Heart left ventricle (tissue), 16 donors: ENCODE results near the gene GLB1L. TPM values are rescaled to one million over a fixed set of nuclear protein-coding genes. Genes with fewer than 3 reads are reported as not detected.

ENCODE experiments used
- ATAC-seq, 4 donors: fragments of 200-7000 bp; cut with Tn5 transposase; one replicate each; pipeline ENCODE4 v1.9.1; 2020 to 2022; ENCODE audit warnings: moderate library complexity in 4 of 4, mild to moderate bottlenecking in 3 of 4, moderate number of reproducible peaks in 1 of 4
- DNase-seq, 5 donors: peaks; one replicate each; pipeline ENCODE4 v3.0.0-alpha.2; 2020
- H3K27ac ChIP-seq, 12 donors: fragments of 200-600 bp; sonication (generic) in 4 of 12; one replicate each; pipeline versions ENCODE4 v1.5.0 to v1.8.0; 2016 to 2022; ENCODE audit warnings: mild to moderate bottlenecking in 2 of 12
- H3K27me3 ChIP-seq, 9 donors: fragments of 200-600 bp; sonication (generic) in 2 of 9; one replicate each; pipeline versions ENCODE4 v1.5.1 to v1.8.0; 2016 to 2022; ENCODE audit warnings: mild to moderate bottlenecking in 3 of 9
- H3K36me3 ChIP-seq, 9 donors: fragments of 200-600 bp; sonication (generic) in 2 of 9; one replicate each; pipeline versions ENCODE4 v1.5.0 to v1.8.0; 2018 to 2022; ENCODE audit warnings: mild to moderate bottlenecking in 2 of 9
- H3K4me1 ChIP-seq, 12 donors: fragments of 200-600 bp; sonication (generic) in 4 of 12; one replicate each; pipeline versions ENCODE4 v1.5.0 to v1.8.0; 2016 to 2022; ENCODE audit warnings: mild to moderate bottlenecking in 3 of 12
- H3K4me3 ChIP-seq, 12 donors: fragments of 200-600 bp; sonication (generic) in 4 of 12; one replicate each; pipeline versions ENCODE4 v1.5.0 to v1.8.0; 2017 to 2022; ENCODE audit warnings: mild to moderate bottlenecking in 9 of 12, moderate library complexity in 4 of 12
- H3K9me3 ChIP-seq, 12 donors: fragments of 200-600 bp; sonication (generic) in 4 of 12; one replicate each; pipeline versions ENCODE4 v1.5.0 to v1.8.0; 2016 to 2022; ENCODE audit warnings: mild to moderate bottlenecking in 1 of 12
- POLR2A ChIP-seq, 2 donors: fragments of 450-650 bp; IDR thresholded peaks; one replicate each; pipeline ENCODE4 v1.6.1; 2017; ENCODE audit warnings: antibody characterized with exemption in 2 of 2, mild to moderate bottlenecking in 2 of 2, moderate library complexity in 2 of 2
- WGBS, 4 donors: extraction: QIAGEN DNeasy Blood & Tissue Kit in 2 of 4; methylation state at CpG; one replicate each; pipeline versions ENCODE4 v1.1.5 to v1.1.7; 2013 to 2018; 5-methylcytosine and 5-hydroxymethylcytosine counted together
- intact Hi-C, 10 donors: fragments of 100-400 bp; cut with DNase I; formaldehyde crosslinking; loops; one replicate each; pipeline versions ENCODE4 v1.11.1 to v1.14.2; 2022
- polyA plus RNA-seq, 2 donors: library from polyadenylated mRNA; stranded (reverse); fragments of 200-250 nt; gene quantifications; one replicate each; pipeline ENCODE4 v1.2.3, GENCODE V29; 2013
- total RNA-seq, 9 donors: library from RNA; depleted of rRNA in 2 of 9; stranded (reverse); fragments of >200 nt in 2 of 9; fragmentation: NEBNext Ultra II Directional in 3 of 9; extraction: Animal tissue kit (Norgen Biotek cat#: 25700) in 3 of 9; gene quantifications; one replicate each; pipeline versions ENCODE4 v1.1.0 to v1.2.4, GENCODE V29; 2016 to 2023
- TF ChIP-seq, protein P1 (sequence below), 12 donors: fragments of 200-600 bp; sonication (generic) in 4 of 12; IDR thresholded peaks; one replicate each; pipeline versions ENCODE4 v1.5.0 to v1.8.0; 2018 to 2022; ENCODE audit warnings: antibody characterized with exemption in 12 of 12, mild to moderate bottlenecking in 5 of 12
- donor health status: ischemic (EF 13 %, LVEDD 7.1; RV severe dilation, severe dysfunction).
- donor health status: healthy with polysubstance abuse.
- donor health status: DM: no; HTN: yes; CAD: no.
- donor health status: DM: no; HTN: no; CAD: no.
- donor health status: ischemic (EF 25% LVEDD 6.9; RV normal size, moderate dysfunction).
- donor health status: ischemic (EF 25% LVEDD 5.7; RV mildly dilated, moderate dysfunction).
- donor health status: healthy.
- donor health status: DM: yes; HTN: yes; CAD: no.
- donor health status: ischemic (EF 35%, LVEDD 5.7; RV mildly dilated, moderate dysfunction).
- donor health status: nonischemic (EF 11% LVEDD 7.7; RV severe dilation, severe dysfunction).
- donor health status: DM: yes; HTN: yes; CAD: no.
- donor health status: PGD.
- donor health status: ischemic (EF 29% LVEDD 5.4; RV normal size, mild dysfunction).
- donor health status: nonischemic (EF 23%, LVEDD 6.1; RV moderate dilation, normal function).

Gene GLB1L
- total and polyA plus RNA-seq, 11 donors: 1.3 to 7.9 (median 2.4) TPM

DNA sequence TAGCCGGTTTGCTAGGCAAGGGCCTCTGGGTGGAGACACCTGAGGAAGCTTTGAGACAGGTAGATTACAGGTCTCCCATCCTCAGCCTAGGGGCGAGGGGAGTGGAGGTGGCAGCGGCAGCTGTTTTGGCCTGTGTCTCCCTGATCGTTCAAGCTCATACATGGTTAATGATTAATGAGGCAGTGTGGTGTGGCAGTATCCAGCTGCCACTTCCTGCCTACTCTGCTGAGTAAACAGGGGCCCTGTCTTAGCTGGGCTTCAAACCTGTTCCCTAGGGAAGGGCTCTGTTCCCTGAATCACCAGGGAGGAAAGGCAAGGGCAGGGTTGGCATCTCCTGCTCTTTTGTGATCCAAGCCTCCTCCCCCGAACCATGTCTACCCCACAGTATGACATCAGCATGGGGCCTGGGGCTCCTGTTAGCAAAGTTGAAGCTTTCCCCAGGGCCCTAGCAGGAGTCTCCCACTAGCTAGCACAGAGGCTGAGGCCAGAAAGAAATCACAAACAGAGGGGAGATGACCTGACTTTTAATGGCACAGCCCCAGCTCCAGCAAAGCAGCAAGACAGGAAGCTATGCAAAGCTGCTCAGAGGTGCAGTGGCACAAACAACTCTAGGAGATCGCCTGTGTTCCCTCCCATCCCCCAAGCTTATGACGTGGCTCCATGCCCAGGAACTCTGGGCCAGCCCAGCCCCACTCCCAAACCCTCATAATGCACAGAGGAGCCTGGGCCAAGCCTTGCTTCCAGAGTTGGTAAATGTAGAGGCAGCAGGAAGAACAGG lies 4.1 kb upstream of the GLB1L start:
- Histone ChIP-seq H3K27me3 (peaks cover 0 to 5% (median 0%) of the 10 kb centered on the region in 9 donors), H3K27ac (peak overlapping the region; percentile 58 to 95 (median 77)), H3K9me3 (no peaks in the 10 kb centered on the region), H3K4me3 (peak overlapping the region in 5 of 12 donors; percentile 4 to 42 (median 10)), H3K36me3 (peaks cover 0 to 41% (median 29%) of the 10 kb centered on the region in 9 donors), H3K4me1 (peaks cover 6 to 86% (median 55%) of the 10 kb centered on the region in 12 donors)
- ATAC-seq (peak; percentile 32 to 61 (median 44)), DNase-seq (peak; percentile 69 to 82 (median 79))
- WGBS, 4 donors: 29 to 37% (median 33%) methylated on average over 5 to 7 of the region's 7 CpGs
- intact Hi-C loops: loop anchor here in 2 of 10 donors (5.0 to 10.0 kb wide), 2 partner anchors 43 to 45 kb away; no protein-coding TSS in a partner anchor
- no peak for TF ChIP-seq POLR2A (IDR thresholded peaks at IDR 0.05)

DNA sequence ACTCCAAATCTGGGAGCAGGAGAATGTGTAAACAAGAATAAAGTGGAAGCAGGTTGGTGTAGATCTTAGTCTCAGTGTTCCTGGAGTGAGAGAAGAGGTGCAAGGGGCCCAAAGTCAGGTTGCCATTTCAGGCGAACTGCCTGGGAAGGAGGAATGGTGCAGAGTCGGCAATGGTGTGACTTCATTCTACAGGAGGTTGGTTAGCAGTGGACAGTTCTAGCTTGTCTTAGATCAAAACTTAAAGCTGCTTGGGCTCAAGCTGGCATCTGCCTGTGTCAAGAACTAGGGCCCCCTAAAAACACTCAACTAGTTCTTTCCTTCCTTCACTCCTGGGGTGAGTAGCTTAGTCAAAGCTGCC lies 3.6 kb upstream of the GLB1L start:
- H3K27ac ChIP-seq: peak overlapping the region; percentile 58 to 95 (median 77)
- H3K4me3 ChIP-seq: peak overlapping the region in 3 of 12 donors; percentile 10 to 42 (median 12)
- ATAC-seq: no peak
- peaks cover 0 to 41% (median 29%) of the 10 kb centered on the region in 9 donors for H3K36me3 ChIP-seq
- H3K9me3 ChIP-seq: no peaks in the 10 kb centered on the region
- WGBS, 4 donors: 77 to 79% (median 78%) methylated on average over 2 of the region's 2 CpGs
- DNase-seq: no peak
- peaks cover 6 to 85% (median 53%) of the 10 kb centered on the region in 12 donors for H3K4me1 ChIP-seq
- TF ChIP-seq, protein P1, sequence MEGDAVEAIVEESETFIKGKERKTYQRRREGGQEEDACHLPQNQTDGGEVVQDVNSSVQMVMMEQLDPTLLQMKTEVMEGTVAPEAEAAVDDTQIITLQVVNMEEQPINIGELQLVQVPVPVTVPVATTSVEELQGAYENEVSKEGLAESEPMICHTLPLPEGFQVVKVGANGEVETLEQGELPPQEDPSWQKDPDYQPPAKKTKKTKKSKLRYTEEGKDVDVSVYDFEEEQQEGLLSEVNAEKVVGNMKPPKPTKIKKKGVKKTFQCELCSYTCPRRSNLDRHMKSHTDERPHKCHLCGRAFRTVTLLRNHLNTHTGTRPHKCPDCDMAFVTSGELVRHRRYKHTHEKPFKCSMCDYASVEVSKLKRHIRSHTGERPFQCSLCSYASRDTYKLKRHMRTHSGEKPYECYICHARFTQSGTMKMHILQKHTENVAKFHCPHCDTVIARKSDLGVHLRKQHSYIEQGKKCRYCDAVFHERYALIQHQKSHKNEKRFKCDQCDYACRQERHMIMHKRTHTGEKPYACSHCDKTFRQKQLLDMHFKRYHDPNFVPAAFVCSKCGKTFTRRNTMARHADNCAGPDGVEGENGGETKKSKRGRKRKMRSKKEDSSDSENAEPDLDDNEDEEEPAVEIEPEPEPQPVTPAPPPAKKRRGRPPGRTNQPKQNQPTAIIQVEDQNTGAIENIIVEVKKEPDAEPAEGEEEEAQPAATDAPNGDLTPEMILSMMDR (IDR thresholded peaks at IDR 0.05): no peak
- no peak for TF ChIP-seq POLR2A (IDR thresholded peaks at IDR 0.05)
- H3K27me3 ChIP-seq: no peaks in the 10 kb centered on the region
- intact Hi-C loops: loop anchor here in 2 of 10 donors (5.0 to 10.0 kb wide), 2 partner anchors 43 to 46 kb away; no protein-coding TSS in a partner anchor

DNA sequence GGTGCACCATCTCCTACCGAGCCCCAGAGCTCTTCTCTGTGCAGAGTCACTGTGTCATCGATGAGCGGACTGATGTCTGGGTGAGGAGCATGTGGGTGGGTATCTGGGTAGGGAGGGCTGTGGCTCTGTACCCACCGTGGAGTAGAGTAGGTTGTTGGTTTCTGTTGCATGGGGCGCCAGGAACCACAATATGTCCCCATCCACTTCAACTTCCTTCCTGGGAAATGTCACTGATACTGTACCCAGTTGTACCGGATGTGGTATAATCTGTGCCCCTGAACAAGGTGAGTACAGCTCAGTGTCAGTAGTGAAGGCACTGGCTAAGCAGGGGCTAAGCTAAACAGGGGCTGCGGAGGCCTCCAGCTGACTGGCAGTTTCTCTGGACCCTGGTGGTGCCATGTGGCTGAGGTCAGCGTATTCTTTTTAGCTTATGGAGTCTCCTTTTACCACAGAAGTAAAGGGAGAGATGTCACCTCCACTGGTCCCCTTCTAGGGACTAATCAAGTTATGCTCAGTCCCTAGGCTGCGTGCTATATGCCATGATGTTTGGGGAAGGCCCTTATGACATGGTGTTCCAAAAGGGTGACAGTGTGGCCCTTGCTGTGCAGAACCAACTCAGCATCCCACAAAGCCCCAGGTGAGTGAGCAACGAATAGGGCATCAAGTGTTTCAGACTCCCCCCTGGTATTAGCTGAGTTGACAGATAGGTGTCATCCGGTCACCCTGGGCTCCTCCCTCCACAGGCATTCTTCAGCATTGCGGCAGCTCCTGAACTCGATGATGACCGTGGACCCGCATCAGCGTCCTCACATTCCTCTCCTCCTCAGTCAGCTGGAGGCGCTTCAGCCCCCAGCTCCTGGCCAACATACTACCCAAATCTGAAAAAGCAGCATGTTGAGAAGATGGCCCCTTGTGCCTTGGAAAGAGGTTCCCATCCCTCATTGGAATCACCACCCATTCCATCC lies 2.7 kb upstream of the GLB1L start:
- TF ChIP-seq POLR2A (IDR thresholded peaks at IDR 0.05): no peak
- TF ChIP-seq, protein P1 (IDR thresholded peaks at IDR 0.05): no peak
- H3K9me3 ChIP-seq: no peaks in the 10 kb centered on the region
- ATAC-seq (no peak), DNase-seq (no peak)
- H3K36me3 ChIP-seq: peaks cover 0 to 41% (median 29%) of the 10 kb centered on the region in 9 donors
- H3K4me3 ChIP-seq: peak overlapping the region in 1 of 12 donors; percentile 7
- peaks cover 6 to 81% (median 50%) of the 10 kb centered on the region in 12 donors for H3K4me1 ChIP-seq
- H3K27ac ChIP-seq: peak overlapping the region in 5 of 12 donors; percentile 67 to 95 (median 79)
- intact Hi-C loops: loop anchor here in 3 of 10 donors (2.0 to 10.0 kb wide), 3 partner anchors 41 to 47 kb away; partner anchors contain the start of gene ZFAND2B (in 2 of the 3)
- 85 to 92% (median 88%) methylated on average over 13 to 17 of the region's 17 CpGs for WGBS, 4 donors
- no peaks in the 10 kb centered on the region for H3K27me3 ChIP-seq

DNA sequence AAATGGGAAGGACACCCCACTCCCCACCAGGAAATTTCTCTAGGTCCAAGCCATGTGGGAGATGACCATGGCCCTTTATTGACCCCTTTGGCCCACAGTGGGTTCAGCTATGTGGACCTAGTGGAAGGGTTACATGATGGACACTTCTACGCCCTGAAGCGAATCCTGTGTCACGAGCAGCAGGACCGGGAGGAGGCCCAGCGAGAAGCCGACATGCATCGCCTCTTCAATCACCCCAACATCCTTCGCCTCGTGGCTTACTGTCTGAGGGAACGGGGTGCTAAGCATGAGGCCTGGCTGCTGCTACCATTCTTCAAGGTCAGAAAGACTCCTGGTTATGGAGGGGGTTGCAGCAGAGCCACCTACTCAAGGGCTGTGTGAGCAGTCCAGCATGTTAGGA lies 1.3 kb upstream of the GLB1L start:
- no peaks in the 10 kb centered on the region for H3K27me3 ChIP-seq
- peaks cover 0 to 41% (median 29%) of the 10 kb centered on the region in 9 donors for H3K36me3 ChIP-seq
- ATAC-seq: no peak
- intact Hi-C loops: loop anchor here in 3 of 10 donors (2.0 to 10.0 kb wide), 3 partner anchors 40 to 48 kb away; partner anchors contain the start of gene ZFAND2B (in 2 of the 3)
- TF ChIP-seq POLR2A (IDR thresholded peaks at IDR 0.05): no peak
- TF ChIP-seq, protein P1 (IDR thresholded peaks at IDR 0.05): no peak
- DNase-seq: no peak
- H3K4me1 ChIP-seq: peaks cover 6 to 66% (median 39%) of the 10 kb centered on the region in 12 donors
- 95 to 98% (median 96%) methylated on average over 10 of the region's 10 CpGs for WGBS, 4 donors
- H3K9me3 ChIP-seq: no peaks in the 10 kb centered on the region
- peak overlapping the region in 2 of 12 donors; percentile 28 to 95 for H3K27ac ChIP-seq
- peak overlapping the region in 1 of 12 donors; percentile 67 for H3K4me3 ChIP-seq
